ENCODE data around the gene TENM4. TPM values are rescaled to one million over a fixed set of nuclear protein-coding genes. Genes with fewer than 3 reads are reported as not detected.

TENM4 gene
- total and polyA plus RNA-seq, 10 of the 15 experiments (the other 5 are each of a cell fraction or from before 2014, with no cell fraction given): 0.03 to 0.12 (median 0.06) TPM; not detected in 7

GRCh38 chr11:79077702-79078330, 363.0 kb downstream of the TENM4 start:
- no peaks in the 10 kb centered on the region; a peak in 1 of 4 replicates for H3K27me3 ChIP-seq (replicated peaks in 1 of 2; ENCODE audit: control insufficient read depth in 2 of 2, insufficient read depth in 2 of 2, low read length in 1 of 2)
- no TSS peak for BruUV-seq (replicated peaks)
- H3K9ac ChIP-seq (ENCODE audit: control insufficient read depth, insufficient read depth, low read length): no peak overlapping the region
- no peaks in the 10 kb centered on the region for H3K4me1 ChIP-seq (ENCODE audit: control insufficient read depth, insufficient read depth, low read length)
- DNase-seq (ENCODE audit: low read depth, low spot score) (no peak), ATAC-seq (no peak), FAIRE-seq (no peak)
- no peak overlapping the region for H3K4me2 ChIP-seq (ENCODE audit: control insufficient read depth, insufficient read depth)
- in situ Hi-C loops (cut with MboI): loop anchor here (10.0 kb wide), 1 partner anchor 433 kb away; no protein-coding TSS in a partner anchor
- POLR2A ChIA-PET: no interaction called here
- no peaks in the 10 kb centered on the region for H3K36me3 ChIP-seq (ENCODE audit: control insufficient read depth in 2 of 2, insufficient read depth in 2 of 2, low read length in 1 of 2)
- H4K20me1 ChIP-seq (ENCODE audit: control insufficient read depth, insufficient read depth): no peaks in the 10 kb centered on the region
- no peak overlapping the region for H2AFZ ChIP-seq (ENCODE audit: control insufficient read depth, low read depth, low read length)
- intact Hi-C loops (cut with micrococcal nuclease; ENCODE audit: unreplicated experiment): loop anchor here (5.0 kb wide), 1 partner anchor 431 kb away; no protein-coding TSS in a partner anchor
- CTCF ChIA-PET: interaction anchor here (0.7 to 1.4 kb wide), 2 partner anchors 19 to 22 kb away, joined by 3 to 6 read pairs; no protein-coding TSS in a partner anchor
- no peak overlapping the region for H3K4me3 ChIP-seq
- WGBS (ENCODE audit: insufficient coverage, insufficient replicate concordance, low lambda C conversion rate, missing lambda C conversion rate): 5% methylated on average over 9 of the region's 9 CpGs
- SMC1A ChIA-PET (ENCODE audit: uncharacterized antibody, unreplicated experiment): interaction anchor here (0.8 kb wide), 1 partner anchor 22 kb away, joined by 3 read pairs; no protein-coding TSS in a partner anchor
- RAD21 ChIA-PET (ENCODE audit: unreplicated experiment): no interaction called here
- H3K27ac ChIP-seq (ENCODE audit: control insufficient read depth, insufficient read depth): no peak overlapping the region
- no peak for TF ChIP-seq IRF4 (IDR thresholded peaks at IDR 0.05; ENCODE audit: low read depth, low read length)
- no peak for TF ChIP-seq HCFC1 (IDR thresholded peaks at IDR 0.05; ENCODE audit: low read length)
- TF ChIP-seq USF2 (IDR thresholded peaks at IDR 0.05; ENCODE audit: borderline replicate concordance, low read depth, low read length): no peak
- TF ChIP-seq SUPT20H (IDR thresholded peaks at IDR 0.05; ENCODE audit: borderline replicate concordance, control insufficient read depth, low read depth, low read length): no peak
- TF ChIP-seq CBX5 (IDR thresholded peaks at IDR 0.05; ENCODE audit: low read depth): no peak
- TF ChIP-seq RAD21 (IDR thresholded peaks at IDR 0.05; ENCODE audit: insufficient read depth, low read depth, low read length): no peak
- TF ChIP-seq ATF3 (IDR thresholded peaks at IDR 0.05; ENCODE audit: borderline replicate concordance, extremely low read depth, low read depth, low read length): no peak
- TF ChIP-seq LARP7 (IDR thresholded peaks at IDR 0.05): no peak
- TF ChIP-seq NKRF (conservative IDR thresholded peaks at IDR 0.05): no peak
- TF ChIP-seq E2F8 (IDR thresholded peaks at IDR 0.05; ENCODE audit: low read depth, partially characterized antibody): no peak
- H3K79me2 ChIP-seq (ENCODE audit: control insufficient read depth, insufficient read depth, low read length): no peaks in the 10 kb centered on the region
- no peaks in the 10 kb centered on the region; the same call in 2 of the 3 replicates for H3K9me3 ChIP-seq (replicated peaks; ENCODE audit: control insufficient read depth, insufficient read depth, low read length)
